Lung (tissue), 12 donors: ENCODE data around the gene EPHA7. TPM values are rescaled to one million over a fixed set of nuclear protein-coding genes. Genes with fewer than 3 reads are reported as not detected.

Source experiments
- ATAC-seq: fragments of 200-7000 bp; cut with Tn5 transposase; one replicate; pipeline ENCODE4 v1.9.1; 2020; ENCODE audit warnings: moderate number of reproducible peaks; ENCODE audit not compliant: insufficient read depth, low FRiP score
- DNase-seq, 3 donors: peaks; one replicate each; pipeline ENCODE4 v3.0.0-alpha.2; 2013 to 2017
- H3K27ac ChIP-seq, 2 donors: one replicate each; pipeline ENCODE4 v1.5.1; 2013; ENCODE audit warnings: mild to moderate bottlenecking in 2 of 2, moderate library complexity in 2 of 2, control low read depth in 1 of 2, inconsistent platforms in 1 of 2, low read depth in 1 of 2, low read length in 1 of 2
- H3K27me3 ChIP-seq, 3 donors: one replicate each; pipeline ENCODE4 v1.5.1; 2013; ENCODE audit warnings: low read length in 2 of 3; ENCODE audit not compliant: control insufficient read depth in 3 of 3, insufficient read depth in 3 of 3
- H3K36me3 ChIP-seq, 4 donors: one replicate each; pipeline ENCODE4 v1.5.1; 2013; ENCODE audit warnings: low read length in 4 of 4, mild to moderate bottlenecking in 1 of 4, moderate library complexity in 1 of 4; ENCODE audit not compliant: control insufficient read depth in 4 of 4, insufficient read depth in 4 of 4
- H3K4me1 ChIP-seq, 5 donors: one replicate each; pipeline ENCODE4 v1.5.1; 2013; ENCODE audit warnings: low read length in 5 of 5, mild to moderate bottlenecking in 2 of 5, moderate library complexity in 1 of 5; ENCODE audit not compliant: control insufficient read depth in 5 of 5, insufficient read depth in 5 of 5
- H3K4me3 ChIP-seq: one replicate; pipeline ENCODE4 v1.5.1; 2013; ENCODE audit warnings: mild to moderate bottlenecking, control low read depth, moderate library complexity
- H3K9ac ChIP-seq, 2 donors: one replicate each; pipeline ENCODE4 v1.5.1; 2013; ENCODE audit warnings: low read length in 2 of 2, control low read depth in 1 of 2; ENCODE audit not compliant: insufficient read depth in 1 of 2
- H3K9me3 ChIP-seq, 4 donors: one replicate each; pipeline ENCODE4 v1.5.1; 2013; ENCODE audit warnings: low read length in 3 of 4, mild to moderate bottlenecking in 1 of 4, moderate library complexity in 1 of 4; ENCODE audit not compliant: control insufficient read depth in 4 of 4, insufficient read depth in 3 of 4
- CTCF ChIP-seq: IDR thresholded peaks from 2 replicates; pipeline ENCODE4 v1.5.1; 2012; ENCODE audit warnings: mild to moderate bottlenecking; ENCODE audit errors: control extremely low read depth, extremely low read depth
- WGBS, 2 donors: extraction: QIAGEN DNeasy Blood & Tissue Kit; methylation state at CpG; one replicate each; pipeline ENCODE4 v1.1.7; 2013; 5-methylcytosine and 5-hydroxymethylcytosine counted together
- polyA plus RNA-seq, 2 donors: library from polyadenylated mRNA; stranded (reverse); fragments of 200-250 nt; gene quantifications; one replicate each; pipeline ENCODE4 v1.2.1, GENCODE V29; 2013
- total RNA-seq, 2 donors: library from RNA; depleted of rRNA in 1 of 2; stranded (reverse); fragments of >200 nt in 1 of 2; gene quantifications; one replicate each; pipeline ENCODE4 v1.2.1, GENCODE V29; 2014 to 2021
- donor health status: control.
- donor health status: control.
- donor health status: Bipolar disorder and iron deficiency.
- donor health status: healthy.
- donor health status: DM: yes; HTN: yes; CAD: no.

EPHA7 gene
- total and polyA plus RNA-seq, 4 donors: 0.06 to 6.3 (median 0.62) TPM

- DNase-seq (no peak), ATAC-seq (no peak)
- peaks cover 0 to 2% (median 0%) of the 10 kb centered on the region in 4 donors for H3K36me3 ChIP-seq
- 78 to 84% methylated on average over 4 of the region's 4 CpGs for WGBS, 2 donors
- no peak overlapping the region for H3K9ac ChIP-seq
- H3K27ac ChIP-seq: no peak overlapping the region
- TF ChIP-seq CTCF: no peak
- H3K9me3 ChIP-seq: peaks cover 0 to 2% (median 0%) of the 10 kb centered on the region in 4 donors
- no peaks in the 10 kb centered on the region for H3K27me3 ChIP-seq
- H3K4me3 ChIP-seq: no peak overlapping the region
- peaks cover 0 to 3% (median 0%) of the 10 kb centered on the region in 5 donors for H3K4me1 ChIP-seq
These were observed 30.2 kb downstream of the EPHA7 start for GRCh38 chr6:93389192-93389591.

- ATAC-seq: no peak
- H3K36me3 ChIP-seq: peaks cover 0 to 2% (median 0%) of the 10 kb centered on the region in 4 donors
- no peak overlapping the region for H3K4me3 ChIP-seq
- TF ChIP-seq CTCF: no peak
- WGBS, 2 donors: 76 to 86% methylated on average over 1 of the region's 1 CpG
- H3K9me3 ChIP-seq: peaks cover 0 to 2% (median 0%) of the 10 kb centered on the region in 4 donors
- no peak for DNase-seq
- no peak overlapping the region for H3K9ac ChIP-seq
- H3K4me1 ChIP-seq: peaks cover 0 to 3% (median 0%) of the 10 kb centered on the region in 5 donors
- no peak overlapping the region for H3K27ac ChIP-seq
- H3K27me3 ChIP-seq: no peaks in the 10 kb centered on the region
These were observed 31.3 kb downstream of the EPHA7 start for GRCh38 chr6:93388070-93388469.

DNA sequence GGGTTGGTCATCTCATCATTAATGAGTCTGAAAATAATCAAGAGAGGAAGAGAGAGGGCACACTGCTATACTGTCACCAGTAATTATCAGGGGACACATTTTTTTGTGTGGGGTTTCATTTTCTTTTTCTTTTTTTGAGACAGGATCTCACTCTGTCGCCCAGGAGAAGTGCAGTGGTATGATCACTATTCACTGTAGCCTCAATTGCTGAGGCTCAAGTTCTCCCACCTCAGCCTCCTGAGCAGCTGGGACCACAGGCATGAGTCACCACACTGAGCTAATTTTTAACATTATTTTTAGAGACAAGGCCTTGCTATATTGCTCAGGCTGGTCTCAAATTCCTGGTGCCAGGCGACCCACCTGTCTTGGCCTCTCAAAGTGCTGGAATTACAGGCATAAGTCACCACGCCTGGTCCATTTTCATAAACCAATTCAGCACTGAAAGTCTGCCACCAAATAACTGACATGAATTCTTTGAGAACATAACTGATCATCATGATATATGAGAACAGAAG is 43.3 kb downstream of the EPHA7 start:
- no peaks in the 10 kb centered on the region for H3K36me3 ChIP-seq
- no peaks in the 10 kb centered on the region for H3K4me1 ChIP-seq
- ATAC-seq: no peak
- no peak for TF ChIP-seq CTCF
- no peak overlapping the region for H3K27ac ChIP-seq
- H3K9me3 ChIP-seq: no peaks in the 10 kb centered on the region
- 84 to 87% methylated on average over 3 of the region's 3 CpGs for WGBS, 2 donors
- no peak overlapping the region for H3K9ac ChIP-seq
- no peaks in the 10 kb centered on the region for H3K27me3 ChIP-seq
- DNase-seq: no peak
- no peak overlapping the region for H3K4me3 ChIP-seq

- Histone ChIP-seq H3K9ac (no peak overlapping the region), H3K4me1 (no peaks in the 10 kb centered on the region), H3K27ac (no peak overlapping the region), H3K36me3 (no peaks in the 10 kb centered on the region), H3K4me3 (no peak overlapping the region), H3K27me3 (no peaks in the 10 kb centered on the region), H3K9me3 (no peaks in the 10 kb centered on the region)
- 81 to 92% methylated on average over 2 of the region's 2 CpGs for WGBS, 2 donors
- ATAC-seq (no peak), DNase-seq (no peak)
- no peak for TF ChIP-seq CTCF
These were observed 45.9 kb downstream of the EPHA7 start for GRCh38 chr6:93373445-93373844.
